ENCODE measurements around the gene ABHD12. TPM values are rescaled to one million over a fixed set of nuclear protein-coding genes. Genes with fewer than 3 reads are reported as not detected.

The ABHD12 gene
- total and polyA plus RNA-seq, 8 donors = 39.7 to 57.8 (median 47.4) TPM

- no peak for ATAC-seq
Observed at GRCh38 chr20:25397821-25398220, 7.2 kb upstream of the ABHD12 start.

GRCh38 chr20:25397096-25397495, 6.5 kb upstream of the ABHD12 start:
- H3K4me1 ChIP-seq = peaks cover 0 to 4% of the 10 kb centered on the region in 2 donors
- no peak for TF ChIP-seq CTCF (IDR thresholded peaks at IDR 0.05)
- no peak overlapping the region for H3K27ac ChIP-seq
- no peak for DNase-seq
- H3K9me3 ChIP-seq = peaks cover 0 to 10% of the 10 kb centered on the region in 2 donors
- H3K4me3 ChIP-seq = no peak overlapping the region
- intact Hi-C loops (cut with DNase I) = loop anchor here in 1 of 2 donors (10.0 kb wide), 1 partner anchor 102 kb away; no protein-coding TSS in a partner anchor
- H3K27me3 ChIP-seq = no peaks in the 10 kb centered on the region
- H3K36me3 ChIP-seq = no peaks in the 10 kb centered on the region
- no peak for ATAC-seq

More at GRCh38 chr20:25397821-25398220, 7.2 kb upstream of the ABHD12 start:
- Histone ChIP-seq H3K9me3 (peaks cover 0 to 16% of the 10 kb centered on the region in 2 donors), H3K27ac (no peak overlapping the region), H3K4me1 (peaks cover 0 to 4% of the 10 kb centered on the region in 2 donors), H3K27me3 (no peaks in the 10 kb centered on the region), H3K4me3 (no peak overlapping the region), H3K36me3 (no peaks in the 10 kb centered on the region)
- no peak for DNase-seq
- intact Hi-C loops (cut with DNase I) = loop anchor here in 1 of 2 donors (10.0 kb wide), 1 partner anchor 103 kb away; no protein-coding TSS in a partner anchor
- no peak for TF ChIP-seq CTCF (IDR thresholded peaks at IDR 0.05)

GRCh38 chr20:25394996-25395395, 4.4 kb upstream of the ABHD12 start:
- ATAC-seq = no peak
- no peaks in the 10 kb centered on the region for H3K27me3 ChIP-seq
- intact Hi-C loops (cut with DNase I) = loop anchor here in 1 of 2 donors (10.0 kb wide), 1 partner anchor 100 kb away; no protein-coding TSS in a partner anchor

GRCh38 chr20:25394276-25394675, 3.6 kb upstream of the ABHD12 start:
- ATAC-seq (no peak), DNase-seq (no peak)
- peaks cover 0 to 20% of the 10 kb centered on the region in 2 donors for H3K4me1 ChIP-seq
- H3K27me3 ChIP-seq = no peaks in the 10 kb centered on the region
- TF ChIP-seq CTCF (IDR thresholded peaks at IDR 0.05) = no peak
- no peak overlapping the region for H3K27ac ChIP-seq
- intact Hi-C loops (cut with DNase I) = loop anchor here in 1 of 2 donors (10.0 kb wide), 1 partner anchor 99 kb away; no protein-coding TSS in a partner anchor
- no peaks in the 10 kb centered on the region for H3K9me3 ChIP-seq
- no peaks in the 10 kb centered on the region for H3K36me3 ChIP-seq
- H3K4me3 ChIP-seq = no peak overlapping the region

More at GRCh38 chr20:25394996-25395395, 4.4 kb upstream of the ABHD12 start:
- Histone ChIP-seq H3K27ac (no peak overlapping the region), H3K4me1 (peaks cover 0 to 12% of the 10 kb centered on the region in 2 donors), H3K4me3 (no peak overlapping the region), H3K36me3 (no peaks in the 10 kb centered on the region), H3K9me3 (no peaks in the 10 kb centered on the region)
- no peak for TF ChIP-seq CTCF (IDR thresholded peaks at IDR 0.05)
- DNase-seq = no peak

- intact Hi-C loops (cut with DNase I) = loop anchor here in 1 of 2 donors (10.0 kb wide), 1 partner anchor 95 kb away; no protein-coding TSS in a partner anchor
- no peak for TF ChIP-seq CTCF (IDR thresholded peaks at IDR 0.05)
- Histone ChIP-seq H3K4me1 (peaks cover 0 to 20% of the 10 kb centered on the region in 2 donors), H3K9me3 (no peaks in the 10 kb centered on the region), H3K27ac (peak overlapping the region; percentile 74 to 83), H3K36me3 (peaks cover 0 to 3% of the 10 kb centered on the region in 2 donors), H3K4me3 (peak overlapping the region; percentile 65 to 86), H3K27me3 (no peaks in the 10 kb centered on the region)
- peak; percentile 63 for ATAC-seq
- peak in 3 of 4 donors; percentile 46 to 86 (median 49) for DNase-seq
Observed at GRCh38 chr20:25389858-25390537, 637 bp downstream of the ABHD12 start.

All from left lung (tissue), 10 donors.